GM12878 (cell line): ENCODE results near the gene RTF2.

Source experiments
- ATF7 ChIP-seq: fragments of 450-650 bp; IDR thresholded peaks from 2 replicates; pipeline ENCODE4 v1.6.1; 2016; ENCODE audit warnings: low read depth, mild to moderate bottlenecking
- BRCA1 ChIP-seq: IDR thresholded peaks from 2 replicates; pipeline ENCODE4 v1.6.1; 2011; ENCODE audit warnings: low read depth, low read length, improper control_type of control experiment
- CHD2 ChIP-seq: IDR thresholded peaks from 2 replicates; pipeline ENCODE4 v1.6.1; 2011; ENCODE audit warnings: low read depth, low read length, improper control_type of control experiment, borderline replicate concordance
- NFIC ChIP-seq: IDR thresholded peaks from 2 replicates; pipeline ENCODE4 v1.6.1; 2012; ENCODE audit warnings: low read depth, mild to moderate bottlenecking, inconsistent platforms, low read length, moderate library complexity
- REST ChIP-seq: IDR thresholded peaks from 2 replicates; pipeline ENCODE4 v1.6.1; 2012; ENCODE audit warnings: mild to moderate bottlenecking, low read depth, low read length
- TBL1XR1 ChIP-seq: IDR thresholded peaks from 2 replicates; pipeline ENCODE4 v1.6.1; 2012; ENCODE audit warnings: low read depth, low read length, improper control_type of control experiment
- TF ChIP-seq, protein P1 (sequence below), 3 experiments: IDR thresholded peaks in 2 of 3; conservative IDR thresholded peaks in 1 of 3; 2 replicates each; pipeline ENCODE4 v1.5.1; 2011; ENCODE audit warnings: low read depth in 3 of 3, low read length in 3 of 3, mild to moderate bottlenecking in 3 of 3, control low read depth in 2 of 3, moderate library complexity in 2 of 3, inconsistent platforms in 1 of 3, mixed read lengths in 1 of 3; ENCODE audit not compliant: control insufficient read depth in 2 of 3, insufficient read depth in 1 of 3; ENCODE audit errors: extremely low read depth in 1 of 3

DNA sequence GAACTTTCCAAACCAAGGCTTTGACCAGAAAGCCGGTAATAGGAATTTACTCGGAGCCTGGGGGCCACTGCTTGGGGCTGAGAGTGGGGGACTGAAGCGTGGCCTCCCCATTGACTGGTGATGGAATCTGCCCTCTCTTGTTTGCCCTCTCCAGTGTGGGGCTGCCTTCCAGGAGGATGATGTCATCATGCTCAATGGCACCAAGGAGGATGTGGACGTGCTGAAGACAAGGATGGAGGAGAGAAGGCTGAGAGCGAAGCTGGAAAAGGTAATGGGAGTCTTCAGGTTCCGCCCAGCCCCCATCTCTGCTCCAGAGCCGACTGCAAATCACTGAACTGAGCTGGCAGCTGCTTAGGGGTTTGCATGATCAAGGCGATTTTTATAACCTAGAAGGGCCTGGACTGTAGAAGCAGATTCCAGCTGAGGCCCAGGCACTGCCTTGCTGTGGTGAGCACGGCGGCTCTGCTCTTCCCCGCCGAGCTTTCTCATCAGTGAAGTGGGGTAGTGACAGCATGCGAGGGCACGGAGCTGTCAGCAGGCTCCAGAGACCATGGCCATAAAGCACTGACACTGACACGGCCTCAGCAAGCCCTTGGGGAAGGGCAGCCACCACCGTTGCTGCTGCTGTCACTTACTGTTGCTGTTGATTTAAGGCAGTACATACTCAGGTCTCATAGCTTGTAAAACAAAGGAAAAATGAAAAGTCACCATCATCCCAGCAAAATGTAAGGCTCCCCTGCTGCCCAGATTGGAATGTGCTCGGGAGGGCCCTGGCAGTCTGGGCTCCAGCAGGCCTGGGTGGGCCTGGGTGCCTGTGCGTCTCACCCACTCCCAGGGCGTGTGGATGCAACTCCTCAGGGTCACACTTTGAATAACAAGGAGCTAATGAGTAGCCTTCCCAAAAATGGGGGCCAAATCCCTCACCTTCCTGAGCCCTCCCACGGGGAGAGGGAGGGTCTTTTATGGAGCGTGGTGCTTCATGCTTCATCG lies 45.0 kb downstream of the RTF2 start:
- TF ChIP-seq, protein P1, sequence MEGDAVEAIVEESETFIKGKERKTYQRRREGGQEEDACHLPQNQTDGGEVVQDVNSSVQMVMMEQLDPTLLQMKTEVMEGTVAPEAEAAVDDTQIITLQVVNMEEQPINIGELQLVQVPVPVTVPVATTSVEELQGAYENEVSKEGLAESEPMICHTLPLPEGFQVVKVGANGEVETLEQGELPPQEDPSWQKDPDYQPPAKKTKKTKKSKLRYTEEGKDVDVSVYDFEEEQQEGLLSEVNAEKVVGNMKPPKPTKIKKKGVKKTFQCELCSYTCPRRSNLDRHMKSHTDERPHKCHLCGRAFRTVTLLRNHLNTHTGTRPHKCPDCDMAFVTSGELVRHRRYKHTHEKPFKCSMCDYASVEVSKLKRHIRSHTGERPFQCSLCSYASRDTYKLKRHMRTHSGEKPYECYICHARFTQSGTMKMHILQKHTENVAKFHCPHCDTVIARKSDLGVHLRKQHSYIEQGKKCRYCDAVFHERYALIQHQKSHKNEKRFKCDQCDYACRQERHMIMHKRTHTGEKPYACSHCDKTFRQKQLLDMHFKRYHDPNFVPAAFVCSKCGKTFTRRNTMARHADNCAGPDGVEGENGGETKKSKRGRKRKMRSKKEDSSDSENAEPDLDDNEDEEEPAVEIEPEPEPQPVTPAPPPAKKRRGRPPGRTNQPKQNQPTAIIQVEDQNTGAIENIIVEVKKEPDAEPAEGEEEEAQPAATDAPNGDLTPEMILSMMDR (IDR thresholded peaks at IDR 0.05 in 2 of 3, conservative IDR thresholded peaks at IDR 0.05 in 1 of 3; ENCODE audit: control insufficient read depth in 2 of 3, extremely low read depth in 1 of 3, insufficient read depth in 1 of 3, low read depth in 3 of 3, low read length in 3 of 3), result no peak
- no peak for TF ChIP-seq BRCA1
- no peak for TF ChIP-seq ATF7
- TF ChIP-seq NFIC, result no peak
- no peak for TF ChIP-seq REST
- no peak for TF ChIP-seq CHD2
- TF ChIP-seq TBL1XR1, result no peak
